Measurements from ENCODE around the gene ANGEL1.

The ANGEL1 gene

DNA sequence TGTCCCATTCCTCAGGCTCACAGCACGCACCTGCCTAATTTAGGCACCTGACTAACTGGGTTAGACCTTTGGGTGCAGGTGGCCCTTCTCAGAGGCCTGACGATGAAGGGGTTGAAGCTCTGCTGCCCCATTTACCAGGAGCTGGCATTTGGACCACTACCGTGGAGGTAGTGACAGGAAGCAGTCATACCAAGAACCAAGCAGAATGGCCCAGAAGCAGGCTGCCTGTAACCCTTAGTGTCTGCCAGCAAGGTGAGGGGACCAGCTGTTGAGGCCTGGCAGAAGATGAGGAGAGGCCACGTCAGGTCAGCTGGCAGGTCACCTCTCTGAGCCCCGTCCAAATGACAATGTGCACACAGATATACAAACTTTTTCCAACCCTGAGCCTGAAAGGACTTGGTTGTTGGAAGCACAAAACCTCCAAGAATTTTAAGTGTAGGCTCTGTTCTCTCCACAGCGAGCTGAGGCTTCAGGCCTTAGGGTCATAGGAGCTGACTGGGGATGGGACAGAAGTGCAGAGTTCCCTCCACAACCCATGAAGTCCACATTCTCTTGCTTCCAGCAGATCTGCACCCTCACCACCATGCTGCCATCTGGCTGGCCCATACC lies 28.3 kb downstream of the ANGEL1 start:
- H3K4me3 ChIP-seq (ENCODE audit: low read length): no peak overlapping the region
- no peak for DNase-seq (ENCODE audit: low read depth)
- TF ChIP-seq, protein P1, sequence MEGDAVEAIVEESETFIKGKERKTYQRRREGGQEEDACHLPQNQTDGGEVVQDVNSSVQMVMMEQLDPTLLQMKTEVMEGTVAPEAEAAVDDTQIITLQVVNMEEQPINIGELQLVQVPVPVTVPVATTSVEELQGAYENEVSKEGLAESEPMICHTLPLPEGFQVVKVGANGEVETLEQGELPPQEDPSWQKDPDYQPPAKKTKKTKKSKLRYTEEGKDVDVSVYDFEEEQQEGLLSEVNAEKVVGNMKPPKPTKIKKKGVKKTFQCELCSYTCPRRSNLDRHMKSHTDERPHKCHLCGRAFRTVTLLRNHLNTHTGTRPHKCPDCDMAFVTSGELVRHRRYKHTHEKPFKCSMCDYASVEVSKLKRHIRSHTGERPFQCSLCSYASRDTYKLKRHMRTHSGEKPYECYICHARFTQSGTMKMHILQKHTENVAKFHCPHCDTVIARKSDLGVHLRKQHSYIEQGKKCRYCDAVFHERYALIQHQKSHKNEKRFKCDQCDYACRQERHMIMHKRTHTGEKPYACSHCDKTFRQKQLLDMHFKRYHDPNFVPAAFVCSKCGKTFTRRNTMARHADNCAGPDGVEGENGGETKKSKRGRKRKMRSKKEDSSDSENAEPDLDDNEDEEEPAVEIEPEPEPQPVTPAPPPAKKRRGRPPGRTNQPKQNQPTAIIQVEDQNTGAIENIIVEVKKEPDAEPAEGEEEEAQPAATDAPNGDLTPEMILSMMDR (conservative IDR thresholded peaks at IDR 0.05; ENCODE audit: low read depth, low read length): no peak

DNA sequence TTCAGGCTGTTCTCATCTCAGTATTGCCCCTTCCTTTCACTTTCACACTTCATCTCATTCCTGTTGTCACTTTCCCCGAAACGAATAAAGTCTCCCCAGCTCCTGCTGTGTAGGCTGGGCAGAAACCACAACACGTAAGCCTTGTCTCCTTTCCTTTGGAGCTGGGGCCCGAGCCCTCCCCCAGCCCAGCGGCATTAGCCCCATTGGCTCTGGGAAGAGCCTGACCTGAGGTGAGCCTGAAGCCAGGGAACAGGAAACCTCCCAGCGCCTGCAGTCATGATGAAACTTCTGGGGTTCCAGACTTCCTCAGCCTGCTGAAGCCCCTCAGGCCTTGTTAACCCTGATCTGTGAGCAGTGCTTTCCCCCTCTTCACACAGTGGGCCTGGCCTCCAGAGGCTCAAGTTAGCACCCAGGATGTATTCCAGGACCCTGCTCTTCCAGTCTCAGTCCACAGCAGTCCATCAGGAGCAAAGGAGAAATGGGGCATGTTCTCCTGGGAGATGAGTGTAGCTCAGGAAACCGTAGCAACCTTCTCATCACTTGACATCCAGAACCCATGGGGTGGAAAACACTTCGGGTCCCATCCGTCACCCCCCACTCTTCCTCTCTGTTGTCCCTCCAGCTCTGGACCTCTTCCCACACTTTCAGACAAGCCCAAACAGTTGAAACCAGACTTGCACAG lies 29.7 kb downstream of the ANGEL1 start:
- H3K4me3 ChIP-seq (ENCODE audit: low read length): no peak overlapping the region
- TF ChIP-seq, protein P1 (conservative IDR thresholded peaks at IDR 0.05; ENCODE audit: low read depth, low read length): no peak
- no peak for DNase-seq (ENCODE audit: low read depth)

DNA sequence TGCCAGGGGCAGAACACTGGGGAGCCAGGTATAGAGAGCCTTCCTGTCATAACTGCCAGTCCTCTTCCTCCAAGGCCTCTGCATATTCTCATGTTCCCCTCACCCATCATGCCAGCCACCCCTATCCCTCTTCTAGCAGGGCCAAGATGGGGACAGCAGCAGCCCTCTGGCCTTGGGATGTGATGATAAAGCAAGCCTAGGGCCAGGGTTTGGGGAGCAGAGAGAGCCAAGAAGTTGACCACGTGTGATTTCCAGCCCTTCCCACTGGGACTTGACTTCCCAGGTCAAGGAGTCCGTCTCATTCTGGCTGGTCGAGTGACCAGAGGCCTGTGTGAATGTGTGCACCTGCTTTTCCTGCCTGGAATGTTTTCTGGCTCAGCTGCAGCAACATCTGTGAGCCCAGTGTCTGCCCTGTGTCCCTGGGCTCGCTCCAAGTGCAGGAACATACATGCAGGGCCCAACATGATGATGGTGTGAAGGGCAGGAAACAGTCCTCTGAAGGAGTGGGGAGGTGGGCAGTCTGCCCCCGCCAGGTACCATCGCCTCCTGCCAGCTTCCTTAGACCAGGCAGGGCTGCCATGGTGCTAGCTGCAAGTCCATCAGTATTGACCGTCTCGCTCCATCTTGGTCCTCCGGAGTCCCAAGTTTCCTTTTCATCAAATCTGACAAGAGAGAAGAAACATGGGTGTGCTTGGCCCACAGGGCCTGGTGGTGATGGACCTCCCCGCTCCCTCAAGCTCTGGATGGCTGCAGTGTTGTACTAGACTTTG lies 30.4 kb downstream of the ANGEL1 start:
- H3K4me3 ChIP-seq (ENCODE audit: low read length): no peak overlapping the region
- TF ChIP-seq, protein P1 (conservative IDR thresholded peaks at IDR 0.05; ENCODE audit: low read depth, low read length): no peak
- DNase-seq (ENCODE audit: low read depth): no peak

DNA sequence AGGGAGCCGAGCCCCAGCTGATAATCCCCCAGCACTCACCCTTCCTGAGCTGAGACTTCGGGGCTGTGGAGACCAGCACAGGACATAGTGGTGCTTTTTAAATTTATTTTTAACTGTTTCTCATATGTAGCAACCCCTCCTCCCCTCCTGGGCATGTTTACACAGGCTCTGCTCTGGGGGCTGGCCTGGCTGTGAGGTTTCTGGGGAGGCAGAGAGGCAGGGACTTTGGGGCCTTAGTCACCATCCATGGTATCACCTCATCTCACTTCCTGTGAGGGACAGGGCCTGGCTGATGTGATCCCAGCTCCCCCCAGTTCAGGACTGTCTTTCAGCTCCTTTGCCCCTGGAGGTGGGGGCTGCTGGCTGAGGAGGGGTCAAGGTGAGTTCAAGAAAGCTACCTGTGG lies 31.0 kb downstream of the ANGEL1 start:
- TF ChIP-seq, protein P1 (conservative IDR thresholded peaks at IDR 0.05; ENCODE audit: low read depth, low read length): no peak
- no peak overlapping the region for H3K4me3 ChIP-seq (ENCODE audit: low read length)
- no peak for DNase-seq (ENCODE audit: low read depth)

DNA sequence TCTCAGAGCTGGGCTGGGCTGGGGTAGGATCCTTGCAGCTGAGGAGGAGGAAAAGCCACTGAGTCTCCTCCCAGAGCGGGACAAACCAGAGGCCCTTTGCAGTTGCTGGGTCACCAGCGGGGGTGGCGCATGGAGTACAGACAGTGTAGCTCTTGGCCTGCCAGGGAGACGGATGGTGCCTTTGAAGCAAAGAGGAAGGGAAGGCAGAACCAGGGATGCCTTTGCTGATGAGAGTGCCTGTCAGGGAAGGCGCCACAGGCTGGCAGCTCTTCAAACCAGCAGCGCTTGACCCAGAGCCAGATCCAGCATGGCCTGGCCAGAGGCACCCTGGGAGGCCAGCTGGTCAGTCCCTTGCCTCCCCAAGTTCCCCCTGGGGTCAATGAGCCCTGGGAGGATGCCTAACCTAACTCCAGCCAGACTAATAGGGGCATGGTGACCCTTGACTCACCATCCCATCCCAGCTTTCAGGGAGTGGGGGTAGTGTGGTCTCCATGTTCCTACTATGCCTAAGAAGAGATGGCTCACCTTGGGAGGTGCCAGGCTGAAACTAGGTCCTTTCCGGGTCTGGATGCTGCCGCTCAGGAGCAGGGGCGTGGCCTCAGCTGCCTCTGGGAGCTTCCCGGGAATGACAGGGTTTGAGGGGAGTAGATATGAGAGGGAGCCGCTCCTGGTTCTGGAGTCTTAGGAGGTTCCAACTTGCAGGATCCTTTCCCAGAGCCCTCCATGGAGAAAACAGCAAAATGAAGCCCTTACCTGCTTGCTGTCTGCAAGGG lies 31.6 kb downstream of the ANGEL1 start:
- no peak for DNase-seq (ENCODE audit: low read depth)
- H3K4me3 ChIP-seq (ENCODE audit: low read length): no peak overlapping the region
- TF ChIP-seq, protein P1 (conservative IDR thresholded peaks at IDR 0.05; ENCODE audit: low read depth, low read length): no peak

DNA sequence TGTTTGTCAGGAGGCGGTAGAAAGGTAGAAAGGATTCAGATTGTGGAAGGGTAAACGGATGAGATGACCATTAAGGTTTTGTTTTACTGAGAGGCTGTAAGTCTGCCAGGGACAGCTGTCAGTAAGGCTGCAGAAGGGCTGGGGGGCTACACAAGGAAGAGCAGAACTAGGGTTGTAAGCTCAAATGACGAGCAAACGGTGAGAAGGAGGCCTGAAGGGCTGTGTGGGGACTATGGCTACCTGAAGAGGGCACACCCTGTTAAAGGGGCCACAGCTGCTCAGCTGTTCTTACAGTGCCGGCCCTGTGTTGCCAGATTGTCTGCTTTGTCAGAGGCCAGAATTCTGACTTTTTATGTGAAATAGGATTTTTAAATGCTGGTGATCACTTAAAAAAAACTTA lies 32.3 kb downstream of the ANGEL1 start:
- TF ChIP-seq, protein P1 (conservative IDR thresholded peaks at IDR 0.05; ENCODE audit: low read depth, low read length): no peak
- H3K4me3 ChIP-seq (ENCODE audit: low read length): no peak overlapping the region
- DNase-seq (ENCODE audit: low read depth): no peak
